Measurements from ENCODE around the gene MAP6. TPM values are rescaled to one million over a fixed set of nuclear protein-coding genes. Genes with fewer than 3 reads are reported as not detected.

MAP6 gene
- total and polyA plus RNA-seq, 2 of the 13 experiments (the other 11 are each of a cell fraction or from before 2014, with no cell fraction given): 0.04 TPM; not detected in 1

- TF ChIP-seq KIAA2018 (CRISPR knock-in tag; IDR thresholded peaks at IDR 0.05; ENCODE audit: borderline replicate concordance) (no peak), CENPBD1 (CRISPR knock-in tag; IDR thresholded peaks at IDR 0.05; ENCODE audit: borderline replicate concordance, low read depth) (no peak), MAX (IDR thresholded peaks at IDR 0.05) (no peak; the same call in 1 of the 2 replicates), ZNF687 (CRISPR knock-in tag; IDR thresholded peaks at IDR 0.05) (peak; percentile 85), ZNF143 (CRISPR knock-in tag; IDR thresholded peaks at IDR 0.05) (no peak), ZNF24 (IDR thresholded peaks at IDR 0.05) (no peak), HNF4G (IDR thresholded peaks at IDR 0.05; ENCODE audit: borderline replicate concordance, low read depth, low read length) (no peak), HNF4G (CRISPR knock-in tag; IDR thresholded peaks at IDR 0.05; ENCODE audit: borderline replicate concordance, low read depth) (no peak), TP53 (CRISPR knock-in tag; conservative IDR thresholded peaks at IDR 0.05) (no peak), HOXD1 (CRISPR knock-in tag; IDR thresholded peaks at IDR 0.05) (no peak), FOSL2 (CRISPR knock-in tag; IDR thresholded peaks at IDR 0.05) (peak; percentile 26; the same call in 1 of the 2 replicates), MXD1 (CRISPR knock-in tag; IDR thresholded peaks at IDR 0.05) (0 out of 2 replicates have a peak, but pooled peaks have one; percentile 56), MAFG (CRISPR knock-in tag; IDR thresholded peaks at IDR 0.05) (no peak)
These were observed 106.6 kb downstream of the MAP6 start, which contains the start of gene SERPINH1 (continued) for GRCh38 chr11:75562048-75562835.
